ENCODE data around the gene STUM.

GRCh38 chr1:226511296-226511695 lies 37.3 kb upstream of the STUM start:
- no peak for TF ChIP-seq POLR2AphosphoS5 (IDR thresholded peaks at IDR 0.05; ENCODE audit: low read depth, low read length)
- TF ChIP-seq CTCF (IDR thresholded peaks at IDR 0.05), result no peak
- TF ChIP-seq TCF7L2 (IDR thresholded peaks at IDR 0.05; ENCODE audit: low read depth, low read length), result no peak

Measured in Panc1 (cell line).